CD14-positive monocyte (primary cell): ENCODE data around the gene CACNA1C. TPM values are rescaled to one million over a fixed set of nuclear protein-coding genes. Genes with fewer than 3 reads are reported as not detected.

ENCODE experiments used
- DNase-seq, 3 donors: peaks; one replicate each; pipeline ENCODE4 v3.0.0-alpha.2; 2011 to 2022
- H2AFZ ChIP-seq: 2 replicates; pipeline ENCODE4 v1.6.0; 2012; ENCODE audit warnings: mild to moderate bottlenecking, low read depth, low read length, inconsistent platforms; ENCODE audit not compliant: insufficient read depth, poor library complexity, severe bottlenecking
- H3K27ac ChIP-seq, 2 donors: 1 replicate in 1 of 2; 2 replicates in 1 of 2; pipeline ENCODE4 v1.5.1; 2012 to 2013; ENCODE audit warnings: low read length in 2 of 2, control low read depth in 1 of 2, inconsistent platforms in 1 of 2, low read depth in 1 of 2, mild to moderate bottlenecking in 1 of 2
- H3K27me3 ChIP-seq, 2 donors: one replicate each; pipeline versions ENCODE4 v1.6.0 to v1.6.1; 2011 to 2013; ENCODE audit warnings: low read length in 2 of 2; ENCODE audit not compliant: control insufficient read depth in 2 of 2, insufficient read depth in 2 of 2
- H3K36me3 ChIP-seq, 2 donors: replicated peaks in 1 of 2; 1 replicate in 1 of 2; 2 replicates in 1 of 2; pipeline versions ENCODE4 v1.5.1 to v1.6.1; 2012 to 2013; ENCODE audit warnings: low read length in 2 of 2, control low read depth in 1 of 2, inconsistent platforms in 1 of 2, mild to moderate bottlenecking in 1 of 2; ENCODE audit not compliant: insufficient read depth in 2 of 2, control insufficient read depth in 1 of 2
- H3K4me1 ChIP-seq, 2 donors: 1 replicate in 1 of 2; 2 replicates in 1 of 2; pipeline versions ENCODE4 v1.5.1 to v1.6.1; 2012 to 2013; ENCODE audit warnings: low read length in 2 of 2, control low read depth in 1 of 2, inconsistent platforms in 1 of 2, mild to moderate bottlenecking in 1 of 2, moderate library complexity in 1 of 2; ENCODE audit not compliant: insufficient read depth in 2 of 2, control insufficient read depth in 1 of 2
- H3K4me2 ChIP-seq: replicated peaks from 2 replicates; pipeline ENCODE3; 2012; ENCODE audit warnings: low read length, moderate library complexity, mild to moderate bottlenecking; ENCODE audit not compliant: poor library complexity, severe bottlenecking; ENCODE audit errors: extremely low read depth
- H3K4me3 ChIP-seq, 3 experiments: fragments of 200-600 bp in 1 of 3; sonication (generic) in 1 of 3; replicated peaks in 1 of 3; 1 replicate in 2 of 3; 2 replicates in 1 of 3; pipeline ENCODE4 v1.5.1; 2011 to 2013; ENCODE audit warnings: low read length in 3 of 3, mild to moderate bottlenecking in 3 of 3, control low read depth in 2 of 3, low read depth in 2 of 3, inconsistent platforms in 1 of 3, moderate library complexity in 1 of 3
- H3K79me2 ChIP-seq: 2 replicates; pipeline ENCODE4 v1.6.0; 2012; ENCODE audit warnings: mild to moderate bottlenecking, control low read depth, inconsistent platforms, low read length, moderate library complexity; ENCODE audit not compliant: insufficient read depth
- H3K9ac ChIP-seq: 2 replicates; pipeline ENCODE4 v1.6.0; 2017; ENCODE audit warnings: low read length, mild to moderate bottlenecking; ENCODE audit not compliant: insufficient read depth, poor library complexity, severe bottlenecking
- H3K9me3 ChIP-seq, 2 donors: replicated peaks in 1 of 2; 1 replicate in 1 of 2; 2 replicates in 1 of 2; pipeline versions ENCODE4 v1.5.1 to v1.6.1; 2012 to 2013; ENCODE audit warnings: low read length in 2 of 2, control low read depth in 1 of 2; ENCODE audit not compliant: control insufficient read depth in 1 of 2, insufficient read depth in 1 of 2
- H4K20me1 ChIP-seq: 2 replicates; pipeline ENCODE4 v1.6.0; 2012; ENCODE audit warnings: mild to moderate bottlenecking, low read length, control low read depth, moderate library complexity; ENCODE audit not compliant: insufficient read depth
- H3K27ac Mint-ChIP-seq, 7 donors: one replicate each; pipeline ENCODE4 v1.8.0; 2020; ENCODE audit warnings: mild to moderate bottlenecking in 7 of 7, mixed read lengths in 7 of 7, moderate library complexity in 6 of 7, inconsistent platforms in 2 of 7
- H3K27me3 Mint-ChIP-seq, 3 donors: one replicate each; pipeline ENCODE4 v1.8.0; 2021 to 2022; ENCODE audit warnings: low read depth in 3 of 3, mild to moderate bottlenecking in 3 of 3, mixed read lengths in 3 of 3, moderate library complexity in 3 of 3, inconsistent platforms in 1 of 3
- H3K36me3 Mint-ChIP-seq, 2 donors: one replicate each; pipeline ENCODE4 v1.8.0; 2020; ENCODE audit warnings: mixed read lengths in 2 of 2, inconsistent platforms in 1 of 2, mild to moderate bottlenecking in 1 of 2
- H3K4me1 Mint-ChIP-seq: one replicate; pipeline ENCODE4 v1.8.0; 2020; ENCODE audit warnings: mild to moderate bottlenecking, mixed read lengths
- H3K4me3 Mint-ChIP-seq, 2 donors: one replicate each; pipeline ENCODE4 v1.8.0; 2020; ENCODE audit warnings: mild to moderate bottlenecking in 2 of 2, mixed read lengths in 2 of 2, moderate library complexity in 1 of 2
- H3K9me3 Mint-ChIP-seq, 7 donors: one replicate each; pipeline ENCODE4 v1.8.0; 2020 to 2022; ENCODE audit warnings: mixed read lengths in 7 of 7, mild to moderate bottlenecking in 6 of 7, moderate library complexity in 6 of 7, inconsistent platforms in 2 of 7
- WGBS: methylation state at CpG from one replicate; pipeline ENCODE4 v1.1.5; 2013; ENCODE audit warnings: missing lambda C conversion rate; ENCODE audit not compliant: insufficient coverage; 5-methylcytosine and 5-hydroxymethylcytosine counted together
- intact Hi-C, 2 donors: fragments of 100-400 bp; cut with micrococcal nuclease; formaldehyde crosslinking; loops; one replicate each; pipeline versions ENCODE4 v1.15.0 to v1.15.1; 2023
- polyA plus RNA-seq, 3 donors: library from polyadenylated mRNA; depleted of rRNA in 1 of 3; unstranded in 2 of 3; stranded (reverse) in 1 of 3; fragments of 300-500 nt in 2 of 3; fragments of >200 nt in 1 of 3; fragmentation: Illumina TruSeq in 2 of 3; gene quantifications; 1 replicate in 2 of 3; 2 replicates in 1 of 3; pipeline ENCODE4 v1.2.3, GENCODE V29; 2012 to 2021
- TF ChIP-seq, protein P1 (sequence below): fragments of 200-600 bp; IDR thresholded peaks from one replicate; pipeline ENCODE4 v1.8.0; 2022; ENCODE audit warnings: antibody characterized with exemption, mild to moderate bottlenecking

Gene CACNA1C
- polyA plus RNA-seq, 3 donors: not detected

DNA sequence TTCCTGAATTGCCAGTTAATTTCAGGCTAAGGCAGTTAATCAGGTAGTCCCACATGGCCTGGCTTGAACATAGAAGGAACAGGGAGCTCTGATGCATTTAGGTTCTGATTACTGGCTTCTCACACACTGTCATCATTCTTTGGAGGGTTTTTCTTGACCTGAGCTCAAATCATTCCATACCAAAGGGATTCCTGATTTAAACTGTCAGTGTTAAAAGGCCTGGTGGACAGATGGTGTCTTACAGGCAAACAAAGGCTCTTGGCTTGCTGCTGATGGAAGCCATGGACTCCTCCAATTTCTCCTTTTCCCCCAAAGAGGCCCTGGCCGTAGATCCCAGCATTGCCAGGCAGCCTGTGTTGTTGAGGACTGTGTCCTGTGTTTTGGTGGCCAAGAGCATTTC, 30.2 kb downstream of the CACNA1C start:
- TF ChIP-seq, protein P1, sequence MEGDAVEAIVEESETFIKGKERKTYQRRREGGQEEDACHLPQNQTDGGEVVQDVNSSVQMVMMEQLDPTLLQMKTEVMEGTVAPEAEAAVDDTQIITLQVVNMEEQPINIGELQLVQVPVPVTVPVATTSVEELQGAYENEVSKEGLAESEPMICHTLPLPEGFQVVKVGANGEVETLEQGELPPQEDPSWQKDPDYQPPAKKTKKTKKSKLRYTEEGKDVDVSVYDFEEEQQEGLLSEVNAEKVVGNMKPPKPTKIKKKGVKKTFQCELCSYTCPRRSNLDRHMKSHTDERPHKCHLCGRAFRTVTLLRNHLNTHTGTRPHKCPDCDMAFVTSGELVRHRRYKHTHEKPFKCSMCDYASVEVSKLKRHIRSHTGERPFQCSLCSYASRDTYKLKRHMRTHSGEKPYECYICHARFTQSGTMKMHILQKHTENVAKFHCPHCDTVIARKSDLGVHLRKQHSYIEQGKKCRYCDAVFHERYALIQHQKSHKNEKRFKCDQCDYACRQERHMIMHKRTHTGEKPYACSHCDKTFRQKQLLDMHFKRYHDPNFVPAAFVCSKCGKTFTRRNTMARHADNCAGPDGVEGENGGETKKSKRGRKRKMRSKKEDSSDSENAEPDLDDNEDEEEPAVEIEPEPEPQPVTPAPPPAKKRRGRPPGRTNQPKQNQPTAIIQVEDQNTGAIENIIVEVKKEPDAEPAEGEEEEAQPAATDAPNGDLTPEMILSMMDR: no peak
- H3K36me3 ChIP-seq: no peaks in the 10 kb centered on the region
- no peak overlapping the region for H3K9ac ChIP-seq
- no CpG with 5 or more reads among the region's 1 CpG for WGBS
- H3K27ac ChIP-seq: no peak overlapping the region
- no peaks in the 10 kb centered on the region for H3K27me3 ChIP-seq
- intact Hi-C loops: no loop called here
- H3K4me1 ChIP-seq: no peaks in the 10 kb centered on the region
- H3K4me3 ChIP-seq: no peak overlapping the region
- H3K4me1 Mint-ChIP-seq: no peaks in the 10 kb centered on the region
- peaks cover 1 to 14% (median 9%) of the 10 kb centered on the region in 7 donors for H3K9me3 Mint-ChIP-seq
- H3K4me3 Mint-ChIP-seq: no peak overlapping the region
- H3K4me2 ChIP-seq: no peak overlapping the region
- H3K36me3 Mint-ChIP-seq: no peaks in the 10 kb centered on the region
- no peaks in the 10 kb centered on the region for H3K79me2 ChIP-seq
- no peak for DNase-seq
- no peak overlapping the region for H3K27ac Mint-ChIP-seq
- H2AFZ ChIP-seq: no peak overlapping the region
- H3K9me3 ChIP-seq: no peaks in the 10 kb centered on the region
- H3K27me3 Mint-ChIP-seq: peaks cover 2 to 8% (median 8%) of the 10 kb centered on the region in 3 donors
- H4K20me1 ChIP-seq: no peaks in the 10 kb centered on the region

DNA sequence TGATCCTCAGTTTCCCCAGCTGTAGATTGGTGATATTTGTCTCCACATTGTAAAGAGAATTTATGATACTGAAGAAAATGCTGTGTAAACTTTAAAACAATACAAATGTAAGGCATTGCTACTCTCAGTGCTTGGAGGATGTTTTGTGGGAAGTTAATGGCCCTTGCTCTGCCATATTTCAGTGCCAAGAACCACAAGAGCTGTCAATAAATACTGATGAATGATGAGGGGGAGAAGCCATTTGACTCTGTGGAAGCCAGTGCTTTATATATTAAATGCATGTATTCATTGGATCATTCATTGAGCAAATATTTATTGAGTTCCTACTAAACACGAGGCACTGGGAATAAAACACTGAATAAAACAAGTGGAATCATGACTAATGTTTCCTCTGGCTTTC, 30.8 kb downstream of the CACNA1C start:
- Mint-ChIP-seq H3K27ac (no peak overlapping the region), H3K4me3 (no peak overlapping the region), H3K27me3 (peaks cover 2 to 8% (median 8%) of the 10 kb centered on the region in 3 donors), H3K4me1 (no peaks in the 10 kb centered on the region), H3K36me3 (no peaks in the 10 kb centered on the region), H3K9me3 (peaks cover 0 to 12% (median 9%) of the 10 kb centered on the region in 7 donors)
- Histone ChIP-seq H3K79me2 (no peaks in the 10 kb centered on the region), H4K20me1 (no peaks in the 10 kb centered on the region), H3K27ac (no peak overlapping the region), H2AFZ (no peak overlapping the region), H3K4me1 (no peaks in the 10 kb centered on the region), H3K4me3 (no peak overlapping the region), H3K4me2 (no peak overlapping the region), H3K9ac (no peak overlapping the region), H3K36me3 (no peaks in the 10 kb centered on the region), H3K27me3 (no peaks in the 10 kb centered on the region), H3K9me3 (no peaks in the 10 kb centered on the region)
- DNase-seq: no peak
- intact Hi-C loops: no loop called here
- TF ChIP-seq, protein P1: no peak
- no CpG with 5 or more reads among the region's 1 CpG for WGBS
